HepG2 (cell line): ENCODE data around the gene TOX2. TPM values are rescaled to one million over a fixed set of nuclear protein-coding genes. Genes with fewer than 3 reads are reported as not detected.
A peak's percentile ranks its signal among the peaks of the same experiment; 100 is the strongest.

Experiments
- ARNTL ChIP-seq: sonication (generic); formaldehyde crosslinking; IDR thresholded peaks from 2 replicates; pipeline ENCODE4 v1.4.0; 2020; ENCODE audit warnings: mild to moderate bottlenecking, missing genetic modification reagents
- EEA1 ChIP-seq: sonication (generic); formaldehyde crosslinking; IDR thresholded peaks from 2 replicates; pipeline ENCODE4 v1.5.1; 2020; ENCODE audit warnings: mild to moderate bottlenecking, missing genetic modification reagents, borderline replicate concordance
- ETV6 ChIP-seq: sonication (generic); formaldehyde crosslinking; conservative IDR thresholded peaks from 2 replicates; pipeline ENCODE4 v1.4.0; 2020; ENCODE audit warnings: missing genetic modification reagents
- HHEX ChIP-seq: IDR thresholded peaks from 2 replicates; pipeline ENCODE4 v1.6.1; 2016; ENCODE audit warnings: control low read depth
- NR2C2 ChIP-seq: sonication (generic); formaldehyde crosslinking; IDR thresholded peaks from 2 replicates; pipeline ENCODE4 v1.4.0; 2020; ENCODE audit warnings: missing genetic modification reagents, mild to moderate bottlenecking, moderate library complexity, borderline replicate concordance
- SALL1 ChIP-seq: sonication (generic); formaldehyde crosslinking; IDR thresholded peaks from 2 replicates; pipeline ENCODE4 v1.8.0; 2022; ENCODE audit warnings: mild to moderate bottlenecking, missing genetic modification reagents
- SIN3A ChIP-seq: IDR thresholded peaks from 2 replicates; pipeline ENCODE4 v1.6.1; 2011; ENCODE audit warnings: low read depth, mild to moderate bottlenecking, control low read depth, low read length, borderline replicate concordance
- SOX5 ChIP-seq: IDR thresholded peaks from 2 replicates; pipeline ENCODE4 v1.6.1; 2016; ENCODE audit warnings: borderline replicate concordance
- TBX2 ChIP-seq: sonication (generic); formaldehyde crosslinking; IDR thresholded peaks from 2 replicates; pipeline ENCODE4 v1.5.0; 2020; ENCODE audit warnings: missing genetic modification reagents, mild to moderate bottlenecking, borderline replicate concordance
- ZBTB20 ChIP-seq: sonication (generic); formaldehyde crosslinking; IDR thresholded peaks from 2 replicates; pipeline ENCODE4 v1.8.1; 2023; ENCODE audit warnings: missing genetic modification reagents, low read depth, mild to moderate bottlenecking, borderline replicate concordance
- ZFX ChIP-seq: sonication (generic); formaldehyde crosslinking; IDR thresholded peaks from 2 replicates; pipeline ENCODE4 v1.4.0; 2020; ENCODE audit warnings: mild to moderate bottlenecking, low read depth, missing genetic modification reagents, moderate library complexity
- ZNF326 ChIP-seq: sonication (generic); formaldehyde crosslinking; IDR thresholded peaks from 2 replicates; pipeline ENCODE4 v1.4.0; 2020; ENCODE audit warnings: missing genetic modification reagents, borderline replicate concordance
- ZNF383 ChIP-seq: sonication (generic); formaldehyde crosslinking; IDR thresholded peaks from 2 replicates; pipeline ENCODE4 v1.4.0; 2020; ENCODE audit warnings: missing genetic modification reagents, mild to moderate bottlenecking, borderline replicate concordance
- ZNF510 ChIP-seq: sonication (generic); formaldehyde crosslinking; IDR thresholded peaks from 2 replicates; pipeline ENCODE4 v1.4.0; 2020; ENCODE audit warnings: low read depth, mild to moderate bottlenecking, missing genetic modification reagents
- ZNF737 ChIP-seq: sonication (generic); formaldehyde crosslinking; IDR thresholded peaks from 2 replicates; pipeline ENCODE4 v1.5.0; 2020; ENCODE audit warnings: missing genetic modification reagents, mild to moderate bottlenecking, borderline replicate concordance
- ZNF768 ChIP-seq: sonication (generic); formaldehyde crosslinking; IDR thresholded peaks from 2 replicates; pipeline ENCODE4 v1.4.0; 2020; ENCODE audit warnings: missing genetic modification reagents
- polyA plus RNA-seq, 8 experiments: library from polyadenylated mRNA; depleted of rRNA in 3 of 8; stranded (reverse) in 7 of 8; unstranded in 1 of 8; fragments of >200 nt; fragmentation: Illumina TruSeq in 4 of 8; extraction: Trizol in 4 of 8; gene quantifications; 2 replicates each; pipeline versions ENCODE4 v1.2.1 to v1.2.3, GENCODE V29; 2011 to 2016; ENCODE audit warnings: low read depth in 4 of 8, missing spikeins in 1 of 8, mixed read lengths in 1 of 8; ENCODE audit not compliant: insufficient read depth in 1 of 8
- total RNA-seq, 5 experiments: library from RNA; depleted of rRNA; stranded (reverse); fragments of >200 nt; fragmentation: Illumina TruSeq; extraction: Trizol; gene quantifications; 2 replicates each; pipeline ENCODE4 v1.2.3, GENCODE V29; 2016; ENCODE audit warnings: low read depth in 1 of 5
- TF ChIP-seq, protein P1 (sequence below): IDR thresholded peaks from 2 replicates; pipeline ENCODE4 v1.4.0; 2020; ENCODE audit warnings: mild to moderate bottlenecking, missing genetic modification reagents
- TF ChIP-seq, protein P2 (sequence below): sonication (generic); formaldehyde crosslinking; conservative IDR thresholded peaks from 2 replicates; pipeline ENCODE4 v1.8.0; 2022; ENCODE audit warnings: mild to moderate bottlenecking, moderate library complexity, missing genetic modification reagents
- TF ChIP-seq, protein P3 (sequence below): sonication (generic); formaldehyde crosslinking; IDR thresholded peaks from 2 replicates; pipeline ENCODE4 v1.4.0; 2020; ENCODE audit warnings: missing genetic modification reagents, borderline replicate concordance

The TOX2 gene
- total and polyA plus RNA-seq, 2 of the 13 experiments (the other 11 are each of a cell fraction or from before 2014, with no cell fraction given) = not detected

DNA sequence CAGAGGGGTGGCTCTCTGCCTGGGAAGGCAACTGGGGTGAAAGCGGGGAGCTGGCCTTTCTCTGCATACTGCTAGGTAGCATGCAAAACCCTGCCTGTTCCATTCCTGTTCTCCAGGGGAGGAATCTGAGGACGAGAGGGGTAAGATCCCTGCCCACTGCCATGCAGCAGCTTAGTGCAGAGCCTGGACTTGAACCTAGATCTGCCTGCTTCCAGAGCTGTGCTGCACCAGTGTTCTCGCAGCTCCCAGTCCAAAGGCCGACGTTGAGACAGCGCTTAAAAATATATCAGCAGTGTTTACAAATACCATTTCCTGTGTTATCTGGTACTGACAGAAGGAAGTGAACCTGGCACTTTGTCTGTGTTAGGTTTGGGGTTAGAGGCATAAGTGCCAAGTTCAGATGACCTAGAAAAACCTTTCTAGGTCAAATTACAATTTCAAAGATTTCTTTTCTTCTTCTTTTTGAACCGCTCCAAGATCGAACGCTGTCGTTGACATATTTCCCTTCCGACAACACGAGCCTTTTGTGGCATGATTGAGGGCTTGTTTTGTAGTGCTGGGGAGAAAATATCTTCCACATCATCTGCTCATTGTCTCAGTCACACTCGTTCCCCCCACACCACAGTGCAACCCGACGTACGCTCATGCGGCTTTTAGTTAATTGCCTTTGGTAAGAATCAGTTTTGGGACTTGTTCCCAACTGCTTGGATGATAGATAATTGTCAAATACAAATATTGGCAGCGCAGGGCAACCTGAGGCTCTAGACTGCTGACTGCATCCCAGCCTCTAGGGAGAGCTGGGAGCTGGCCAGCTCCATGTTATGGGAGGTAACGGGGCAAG is 44.6 kb downstream of the TOX2 start (continued):
- TF ChIP-seq, protein P1, sequence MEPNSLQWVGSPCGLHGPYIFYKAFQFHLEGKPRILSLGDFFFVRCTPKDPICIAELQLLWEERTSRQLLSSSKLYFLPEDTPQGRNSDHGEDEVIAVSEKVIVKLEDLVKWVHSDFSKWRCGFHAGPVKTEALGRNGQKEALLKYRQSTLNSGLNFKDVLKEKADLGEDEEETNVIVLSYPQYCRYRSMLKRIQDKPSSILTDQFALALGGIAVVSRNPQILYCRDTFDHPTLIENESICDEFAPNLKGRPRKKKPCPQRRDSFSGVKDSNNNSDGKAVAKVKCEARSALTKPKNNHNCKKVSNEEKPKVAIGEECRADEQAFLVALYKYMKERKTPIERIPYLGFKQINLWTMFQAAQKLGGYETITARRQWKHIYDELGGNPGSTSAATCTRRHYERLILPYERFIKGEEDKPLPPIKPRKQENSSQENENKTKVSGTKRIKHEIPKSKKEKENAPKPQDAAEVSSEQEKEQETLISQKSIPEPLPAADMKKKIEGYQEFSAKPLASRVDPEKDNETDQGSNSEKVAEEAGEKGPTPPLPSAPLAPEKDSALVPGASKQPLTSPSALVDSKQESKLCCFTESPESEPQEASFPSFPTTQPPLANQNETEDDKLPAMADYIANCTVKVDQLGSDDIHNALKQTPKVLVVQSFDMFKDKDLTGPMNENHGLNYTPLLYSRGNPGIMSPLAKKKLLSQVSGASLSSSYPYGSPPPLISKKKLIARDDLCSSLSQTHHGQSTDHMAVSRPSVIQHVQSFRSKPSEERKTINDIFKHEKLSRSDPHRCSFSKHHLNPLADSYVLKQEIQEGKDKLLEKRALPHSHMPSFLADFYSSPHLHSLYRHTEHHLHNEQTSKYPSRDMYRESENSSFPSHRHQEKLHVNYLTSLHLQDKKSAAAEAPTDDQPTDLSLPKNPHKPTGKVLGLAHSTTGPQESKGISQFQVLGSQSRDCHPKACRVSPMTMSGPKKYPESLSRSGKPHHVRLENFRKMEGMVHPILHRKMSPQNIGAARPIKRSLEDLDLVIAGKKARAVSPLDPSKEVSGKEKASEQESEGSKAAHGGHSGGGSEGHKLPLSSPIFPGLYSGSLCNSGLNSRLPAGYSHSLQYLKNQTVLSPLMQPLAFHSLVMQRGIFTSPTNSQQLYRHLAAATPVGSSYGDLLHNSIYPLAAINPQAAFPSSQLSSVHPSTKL (CRISPR knock-in tag) = peak; percentile 89
- no peak for TF ChIP-seq ETV6
- peak; percentile 44; the same call in 1 of the 2 replicates for TF ChIP-seq ZBTB20
- TF ChIP-seq, protein P2, sequence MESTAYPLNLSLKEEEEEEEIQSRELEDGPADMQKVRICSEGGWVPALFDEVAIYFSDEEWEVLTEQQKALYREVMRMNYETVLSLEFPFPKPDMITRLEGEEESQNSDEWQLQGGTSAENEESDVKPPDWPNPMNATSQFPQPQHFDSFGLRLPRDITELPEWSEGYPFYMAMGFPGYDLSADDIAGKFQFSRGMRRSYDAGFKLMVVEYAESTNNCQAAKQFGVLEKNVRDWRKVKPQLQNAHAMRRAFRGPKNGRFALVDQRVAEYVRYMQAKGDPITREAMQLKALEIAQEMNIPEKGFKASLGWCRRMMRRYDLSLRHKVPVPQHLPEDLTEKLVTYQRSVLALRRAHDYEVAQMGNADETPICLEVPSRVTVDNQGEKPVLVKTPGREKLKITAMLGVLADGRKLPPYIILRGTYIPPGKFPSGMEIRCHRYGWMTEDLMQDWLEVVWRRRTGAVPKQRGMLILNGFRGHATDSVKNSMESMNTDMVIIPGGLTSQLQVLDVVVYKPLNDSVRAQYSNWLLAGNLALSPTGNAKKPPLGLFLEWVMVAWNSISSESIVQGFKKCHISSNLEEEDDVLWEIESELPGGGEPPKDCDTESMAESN (CRISPR knock-in tag) = no peak
- TF ChIP-seq EEA1 (CRISPR knock-in tag) = no peak
- no peak for TF ChIP-seq ZNF768 (CRISPR knock-in tag)
- TF ChIP-seq TBX2 (CRISPR knock-in tag) = peak; percentile 24; the same call in 1 of the 2 replicates
- peak; percentile 96 for TF ChIP-seq SALL1 (CRISPR knock-in tag)
- TF ChIP-seq ARNTL (CRISPR knock-in tag) = no peak
- TF ChIP-seq ZNF383 (CRISPR knock-in tag) = no peak
- TF ChIP-seq SIN3A = no peak
- peak; percentile 47; the same call in 1 of the 2 replicates for TF ChIP-seq ZFX (CRISPR knock-in tag)
- peak; percentile 86 for TF ChIP-seq SOX5 (CRISPR knock-in tag)
- no peak for TF ChIP-seq ZNF510 (CRISPR knock-in tag)
- TF ChIP-seq HHEX (CRISPR knock-in tag) = peak; percentile 56; the same call in 1 of the 2 replicates
- TF ChIP-seq ZNF737 = peak; percentile 20; the same call in 1 of the 2 replicates
- TF ChIP-seq, protein P3, sequence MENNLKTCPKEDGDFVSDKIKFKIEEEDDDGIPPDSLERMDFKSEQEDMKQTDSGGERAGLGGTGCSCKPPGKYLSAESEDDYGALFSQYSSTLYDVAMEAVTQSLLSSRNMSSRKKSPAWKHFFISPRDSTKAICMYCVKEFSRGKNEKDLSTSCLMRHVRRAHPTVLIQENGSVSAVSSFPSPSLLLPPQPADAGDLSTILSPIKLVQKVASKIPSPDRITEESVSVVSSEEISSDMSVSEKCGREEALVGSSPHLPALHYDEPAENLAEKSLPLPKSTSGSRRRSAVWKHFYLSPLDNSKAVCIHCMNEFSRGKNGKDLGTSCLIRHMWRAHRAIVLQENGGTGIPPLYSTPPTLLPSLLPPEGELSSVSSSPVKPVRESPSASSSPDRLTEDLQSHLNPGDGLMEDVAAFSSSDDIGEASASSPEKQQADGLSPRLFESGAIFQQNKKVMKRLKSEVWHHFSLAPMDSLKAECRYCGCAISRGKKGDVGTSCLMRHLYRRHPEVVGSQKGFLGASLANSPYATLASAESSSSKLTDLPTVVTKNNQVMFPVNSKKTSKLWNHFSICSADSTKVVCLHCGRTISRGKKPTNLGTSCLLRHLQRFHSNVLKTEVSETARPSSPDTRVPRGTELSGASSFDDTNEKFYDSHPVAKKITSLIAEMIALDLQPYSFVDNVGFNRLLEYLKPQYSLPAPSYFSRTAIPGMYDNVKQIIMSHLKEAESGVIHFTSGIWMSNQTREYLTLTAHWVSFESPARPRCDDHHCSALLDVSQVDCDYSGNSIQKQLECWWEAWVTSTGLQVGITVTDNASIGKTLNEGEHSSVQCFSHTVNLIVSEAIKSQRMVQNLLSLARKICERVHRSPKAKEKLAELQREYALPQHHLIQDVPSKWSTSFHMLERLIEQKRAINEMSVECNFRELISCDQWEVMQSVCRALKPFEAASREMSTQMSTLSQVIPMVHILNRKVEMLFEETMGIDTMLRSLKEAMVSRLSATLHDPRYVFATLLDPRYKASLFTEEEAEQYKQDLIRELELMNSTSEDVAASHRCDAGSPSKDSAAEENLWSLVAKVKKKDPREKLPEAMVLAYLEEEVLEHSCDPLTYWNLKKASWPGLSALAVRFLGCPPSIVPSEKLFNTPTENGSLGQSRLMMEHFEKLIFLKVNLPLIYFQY = 0 out of 2 replicates have a peak, but pooled peaks have one; percentile 26
- peak; percentile 82 for TF ChIP-seq NR2C2
- no peak for TF ChIP-seq ZNF326 (CRISPR knock-in tag)
